IPS-11a (cell line): ENCODE results near the gene TRABD2B.

ENCODE experiments used
- H3K4me3 ChIP-seq: one replicate; pipeline ENCODE4 v1.5.1; 2013; ENCODE audit warnings: low read depth, low read length, control low read depth

The TRABD2B gene

DNA sequence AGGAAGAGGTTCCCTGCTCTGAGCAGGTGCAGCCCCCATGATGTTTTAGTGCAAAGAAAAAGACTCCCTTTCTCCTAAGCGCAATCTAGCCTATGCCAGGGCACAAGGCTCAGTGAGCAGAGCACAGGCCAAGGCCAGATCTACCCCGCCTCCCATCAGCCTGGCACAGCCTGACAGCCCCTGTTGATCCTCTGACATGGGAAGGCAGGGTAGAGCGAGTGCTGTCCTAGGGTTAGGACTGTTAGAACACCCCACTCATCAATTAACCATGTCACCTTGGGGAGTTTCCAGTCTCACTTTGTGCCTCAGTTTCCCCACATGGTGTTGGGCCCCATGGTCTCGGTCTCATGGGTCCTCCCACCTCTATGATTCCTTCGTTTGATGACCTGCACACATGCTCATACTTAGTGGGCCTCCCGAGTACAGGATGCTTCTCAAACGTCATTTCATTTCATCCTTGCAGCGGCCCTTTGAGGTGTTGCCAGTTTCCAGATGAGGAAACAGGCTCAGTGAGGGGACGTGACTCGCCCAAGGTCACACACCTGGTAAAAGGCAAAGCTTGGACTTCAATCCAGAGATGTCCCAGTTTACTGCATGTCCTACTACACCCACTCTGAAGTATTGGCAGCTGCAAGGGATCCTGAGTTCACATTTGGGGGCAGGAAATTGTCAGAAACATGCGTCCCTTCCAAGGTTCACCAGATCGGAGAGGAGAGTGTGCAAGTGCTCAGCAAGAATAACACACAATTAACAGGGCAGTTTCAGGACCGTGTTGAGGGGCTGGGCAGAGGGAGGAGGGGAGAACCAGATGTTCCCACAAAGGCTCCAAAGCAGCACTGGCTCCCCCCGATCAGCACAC, 213.3 kb downstream of the TRABD2B start:
- H3K4me3 ChIP-seq: no peak overlapping the region

DNA sequence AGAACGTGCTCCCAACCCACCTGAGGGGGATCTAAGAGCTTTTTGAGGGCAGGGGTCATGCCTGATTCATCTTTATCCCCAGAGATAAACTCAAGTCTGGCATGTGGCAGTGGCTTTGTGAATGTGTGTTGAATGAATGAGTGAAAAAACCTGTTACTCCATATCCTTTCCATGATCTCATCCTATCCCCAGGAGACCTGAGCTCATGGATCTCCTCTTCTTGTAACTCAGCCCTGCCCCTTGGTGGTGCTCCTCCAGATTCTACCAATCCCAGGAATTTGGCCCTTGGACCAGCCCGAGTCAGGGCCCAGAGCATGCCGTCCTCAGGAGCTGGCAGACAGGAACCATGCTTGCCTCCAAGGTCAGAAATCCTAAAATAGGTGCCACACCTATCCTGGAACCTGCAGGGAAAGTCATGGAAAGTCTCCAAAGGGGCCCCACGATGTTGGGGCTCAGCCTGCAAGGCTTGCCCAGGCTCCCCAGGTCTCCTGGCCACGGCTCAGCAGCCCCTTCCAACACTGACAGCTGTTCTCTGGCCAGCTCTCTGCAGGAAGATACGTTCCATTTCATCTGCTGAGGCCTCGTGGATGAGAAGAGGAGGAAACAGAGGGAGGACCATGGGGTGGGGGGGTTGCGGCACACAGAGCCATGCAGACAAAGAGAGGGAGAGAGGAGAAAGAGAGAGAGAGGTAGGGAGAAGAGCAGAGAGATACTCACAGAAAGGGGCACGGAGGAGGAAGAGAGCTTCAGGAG, 214.6 kb downstream of the TRABD2B start:
- H3K4me3 ChIP-seq: no peak overlapping the region

- H3K4me3 ChIP-seq: no peak overlapping the region
Observed at GRCh38 chr1:47781171-47781959, 215.8 kb downstream of the TRABD2B start.

GRCh38 chr1:47780469-47780995, 216.7 kb downstream of the TRABD2B start:
- H3K4me3 ChIP-seq: no peak overlapping the region

GRCh38 chr1:47779613-47780012, 217.6 kb downstream of the TRABD2B start:
- H3K4me3 ChIP-seq: no peak overlapping the region

GRCh38 chr1:47778280-47778679, 218.9 kb downstream of the TRABD2B start:
- H3K4me3 ChIP-seq: no peak overlapping the region

- no peak overlapping the region for H3K4me3 ChIP-seq
Observed at GRCh38 chr1:47777322-47777721, 219.9 kb downstream of the TRABD2B start.

GRCh38 chr1:47776667-47777131, 220.5 kb downstream of the TRABD2B start:
- no peak overlapping the region for H3K4me3 ChIP-seq

GRCh38 chr1:47774986-47775834, 222.0 kb downstream of the TRABD2B start:
- H3K4me3 ChIP-seq: no peak overlapping the region

DNA sequence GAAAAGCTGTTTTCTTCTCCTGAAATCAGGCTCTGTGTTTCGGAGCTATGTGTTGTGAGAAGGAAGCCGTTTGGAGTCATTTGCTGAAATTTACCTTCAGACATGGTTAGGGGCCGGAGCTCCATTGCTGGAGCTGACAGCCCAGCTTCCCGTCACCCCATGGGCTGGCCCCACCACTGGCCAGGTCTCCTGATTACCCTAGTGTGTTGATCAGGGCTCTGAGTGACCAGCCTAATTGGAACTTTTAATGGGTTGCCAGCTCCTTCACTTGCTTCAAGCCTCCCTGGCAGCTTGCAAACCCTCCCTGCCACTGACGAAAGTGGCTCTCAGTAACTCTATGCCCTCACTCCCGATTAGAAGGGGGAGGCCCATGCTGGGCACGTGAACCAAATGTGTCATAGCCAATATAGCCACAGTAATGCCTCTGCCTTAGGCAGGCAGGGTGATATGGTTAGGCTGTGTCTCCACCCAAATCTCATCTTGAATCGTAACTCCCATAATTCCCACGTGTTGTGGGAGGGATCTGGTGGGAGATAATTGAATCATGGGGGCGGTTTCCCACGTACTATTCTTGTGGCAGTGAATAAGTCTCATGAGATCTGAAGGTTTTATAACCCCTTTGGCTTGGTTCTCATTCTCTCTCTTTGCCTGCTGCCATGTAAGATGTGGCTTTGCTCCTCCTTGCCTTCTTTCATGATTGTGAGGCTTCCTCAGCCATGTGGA, 224.1 kb downstream of the TRABD2B start:
- no peak overlapping the region for H3K4me3 ChIP-seq

DNA sequence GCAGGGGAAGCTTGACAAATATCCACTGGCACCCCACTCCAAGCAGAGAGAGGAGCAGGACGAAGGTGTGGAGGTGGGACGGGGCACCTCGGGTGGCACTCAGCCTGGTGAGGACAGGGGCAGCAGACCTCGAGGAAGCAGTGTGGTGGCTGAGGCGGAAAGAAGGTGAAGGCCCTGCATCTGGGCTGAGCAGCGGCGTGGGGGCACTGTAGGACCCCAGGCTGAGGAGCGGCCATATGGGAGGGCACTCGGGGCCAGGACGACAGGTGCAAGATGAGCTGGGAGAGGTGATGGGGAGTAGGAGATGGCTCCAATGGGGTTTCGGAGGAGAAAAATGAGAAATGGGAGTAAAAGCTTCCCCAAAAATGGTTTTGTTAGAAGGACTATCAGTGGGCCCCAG, 224.9 kb downstream of the TRABD2B start:
- H3K4me3 ChIP-seq: no peak overlapping the region

- no peak overlapping the region for H3K4me3 ChIP-seq
Observed at GRCh38 chr1:47771751-47772150, 225.4 kb downstream of the TRABD2B start.

DNA sequence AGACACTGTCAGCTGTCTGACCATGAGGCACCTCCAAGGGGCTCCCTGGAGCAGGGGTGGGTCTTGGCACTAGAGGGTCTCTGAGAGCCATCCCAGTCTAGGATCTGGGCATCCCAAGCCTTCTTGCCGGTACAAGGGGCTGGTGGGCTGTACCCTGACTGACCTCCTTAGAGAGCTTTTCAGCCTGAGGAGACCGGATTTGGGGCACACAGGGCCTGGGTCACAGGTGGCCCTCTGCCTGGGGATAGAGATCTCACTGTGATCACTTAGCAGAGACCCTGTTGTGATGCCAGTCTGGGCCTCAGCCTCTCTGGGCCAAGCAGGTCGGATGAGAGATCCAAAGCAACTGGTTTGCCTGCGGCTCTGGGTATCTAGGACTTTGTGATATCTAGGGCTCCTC, 227.2 kb downstream of the TRABD2B start:
- no peak overlapping the region for H3K4me3 ChIP-seq

DNA sequence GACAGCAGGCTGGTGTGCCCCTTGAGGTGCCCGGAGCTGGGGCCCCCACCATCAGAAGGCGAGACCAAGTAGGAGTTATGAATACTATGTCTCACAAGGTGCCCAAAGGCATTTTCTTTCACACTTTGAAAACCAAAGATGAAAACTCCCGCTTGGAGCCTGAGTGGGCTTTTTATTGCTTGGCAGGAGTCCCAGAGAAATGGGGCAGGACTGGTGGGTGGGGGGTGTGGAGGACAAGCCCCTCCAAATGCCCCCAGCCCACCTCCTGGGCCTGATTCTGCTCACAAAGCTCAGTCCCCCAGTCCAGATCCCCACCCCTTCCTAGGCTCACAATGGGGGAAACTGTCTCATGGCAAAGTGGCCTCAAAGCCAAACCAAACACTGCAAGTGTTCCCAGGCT, 227.9 kb downstream of the TRABD2B start:
- H3K4me3 ChIP-seq: no peak overlapping the region

GRCh38 chr1:47767741-47768100, 229.5 kb downstream of the TRABD2B start:
- no peak overlapping the region for H3K4me3 ChIP-seq

GRCh38 chr1:47766832-47767740, 230.1 kb downstream of the TRABD2B start:
- H3K4me3 ChIP-seq: no peak overlapping the region

GRCh38 chr1:47765742-47766485, 231.3 kb downstream of the TRABD2B start:
- no peak overlapping the region for H3K4me3 ChIP-seq

- no peak overlapping the region for H3K4me3 ChIP-seq
Observed at GRCh38 chr1:47765236-47765635, 231.9 kb downstream of the TRABD2B start.
